SK-N-SH treated with all-trans-retinoic acid at 6 μM for 48 hours (cell line): ENCODE results near the gene P2RY6.

Source experiments
- ATAC-seq: fragments of 200-7000 bp; cut with Tn5 transposase; 3 replicates; pipeline ENCODE4 v1.9.1; 2020; ENCODE audit warnings: mild to moderate bottlenecking, moderate library complexity
- CSDC2 ChIP-seq: fragments of 250-450 bp; sonication (Bioruptor Pico); IDR thresholded peaks from 2 replicates; pipeline ENCODE4 v1.5.0; 2020; ENCODE audit warnings: mild to moderate bottlenecking, moderate library complexity
- PATZ1 ChIP-seq: fragments of 250-450 bp; sonication (Bioruptor Pico); IDR thresholded peaks from 2 replicates; pipeline ENCODE4 v1.8.0; 2020; ENCODE audit warnings: mild to moderate bottlenecking, moderate library complexity, borderline replicate concordance

The P2RY6 gene

GRCh38 chr11:73347067-73347466 is 74.9 kb downstream of the P2RY6 start:
- TF ChIP-seq CSDC2 = no peak
- TF ChIP-seq PATZ1 = no peak
- ATAC-seq = no peak
